ENCODE results near the gene CSNK2B. TPM values are rescaled to one million over a fixed set of nuclear protein-coding genes. Genes with fewer than 3 reads are reported as not detected.

CSNK2B gene
- polyA plus RNA-seq, 4 donors = 224 to 234 (median 228) TPM

GRCh38 chr6:31636698-31637596 lies 28.9 kb upstream of the CSNK2B start:
- DNase-seq (ENCODE audit: low read depth in 4 of 4, low spot score in 2 of 4) = no peak

- no peak for DNase-seq (ENCODE audit: low read depth in 4 of 4, low spot score in 2 of 4)
Observed at GRCh38 chr6:31639043-31639442, 26.8 kb upstream of the CSNK2B start.

GRCh38 chr6:31639449-31639861 lies 26.4 kb upstream of the CSNK2B start:
- no peak for DNase-seq (ENCODE audit: low read depth in 4 of 4, low spot score in 2 of 4)

- DNase-seq (ENCODE audit: low read depth in 4 of 4, low spot score in 2 of 4) = no peak
Observed at GRCh38 chr6:31640612-31641011, 25.3 kb upstream of the CSNK2B start.

GRCh38 chr6:31641370-31641769 lies 24.5 kb upstream of the CSNK2B start:
- DNase-seq (ENCODE audit: low read depth in 4 of 4, low spot score in 2 of 4) = no peak

GRCh38 chr6:31642798-31643570 lies 22.9 kb upstream of the CSNK2B start:
- DNase-seq (ENCODE audit: low read depth in 4 of 4, low spot score in 2 of 4) = no peak

GRCh38 chr6:31643818-31644454 lies 21.9 kb upstream of the CSNK2B start:
- no peak for DNase-seq (ENCODE audit: low read depth in 4 of 4, low spot score in 2 of 4)

GRCh38 chr6:31645325-31645724 lies 20.6 kb upstream of the CSNK2B start:
- DNase-seq (ENCODE audit: low read depth in 4 of 4, low spot score in 2 of 4) = no peak

- DNase-seq (ENCODE audit: low read depth in 4 of 4, low spot score in 2 of 4) = no peak
Observed at GRCh38 chr6:31651602-31652191, 14.2 kb upstream of the CSNK2B start.

GRCh38 chr6:31652925-31653724 lies 12.8 kb upstream of the CSNK2B start:
- DNase-seq (ENCODE audit: low read depth in 4 of 4, low spot score in 2 of 4) = peak in 1 of 4 donors; percentile 93

- DNase-seq (ENCODE audit: low read depth in 4 of 4, low spot score in 2 of 4) = no peak
Observed at GRCh38 chr6:31654574-31655348, 11.1 kb upstream of the CSNK2B start.

- DNase-seq (ENCODE audit: low read depth in 4 of 4, low spot score in 2 of 4) = no peak
Observed at GRCh38 chr6:31655349-31656237, 10.3 kb upstream of the CSNK2B start, which contains the start of gene APOM. Gene APOM (plus strand): TSS chr6:31655894. CDS start chr6:31655967, 73 bp downstream.

- DNase-seq (ENCODE audit: low read depth in 4 of 4, low spot score in 2 of 4) = no peak
Observed at GRCh38 chr6:31657406-31658157, 8.3 kb upstream of the CSNK2B start.

GRCh38 chr6:31658158-31658688 lies 7.7 kb upstream of the CSNK2B start:
- no peak for DNase-seq (ENCODE audit: low read depth in 4 of 4, low spot score in 2 of 4)

GRCh38 chr6:31658983-31659648 lies 6.8 kb upstream of the CSNK2B start:
- no peak for DNase-seq (ENCODE audit: low read depth in 4 of 4, low spot score in 2 of 4)

- DNase-seq (ENCODE audit: low read depth in 4 of 4, low spot score in 2 of 4) = no peak
Observed at GRCh38 chr6:31659649-31660380, 6.1 kb upstream of the CSNK2B start.
